Activated CD4-positive, alpha-beta T cell treated with anti-CD3 and anti-CD28 coated beads for 36 hours (primary cell): ENCODE data around the gene PDE4B. TPM values are rescaled to one million over a fixed set of nuclear protein-coding genes. Genes with fewer than 3 reads are reported as not detected.
"Not testable (repeated sequence)": the region's sequence is repeated elsewhere in the genome, so short reads cannot be mapped to it uniquely, and the experiment has no call there.

Experiments used
- ATAC-seq: fragments of 200-7000 bp; cut with Tn5 transposase; one replicate; pipeline ENCODE4 v1.10.0; 2021; ENCODE audit warnings: mild to moderate bottlenecking, moderate library complexity
- CTCF ChIA-PET: fragments of 350-600 bp; sonication (Branson Sonifier 250); formaldehyde crosslinking; loops from one replicate; lab custom pipeline; 2021; ENCODE audit warnings: antibody characterized with exemption; lab: Charles Lee
- POLR2A ChIA-PET: fragments of 350-600 bp; sonication (Branson Sonifier 250); formaldehyde crosslinking; loops from one replicate; lab custom pipeline; 2021; ENCODE audit warnings: antibody characterized with exemption, inconsistent platforms; lab: Charles Lee
- DNase-seq: peaks from one replicate; pipeline ENCODE4 v3.0.0-alpha.2; 2020
- H3K27ac Mint-ChIP-seq: one replicate; pipeline ENCODE4 v1.8.0; 2021; ENCODE audit warnings: mixed read lengths
- H3K27me3 Mint-ChIP-seq: one replicate; pipeline ENCODE4 v1.8.0; 2021; ENCODE audit warnings: mixed read lengths
- H3K36me3 Mint-ChIP-seq: one replicate; pipeline ENCODE4 v1.8.0; 2021; ENCODE audit warnings: low read depth, mixed read lengths
- H3K4me1 Mint-ChIP-seq: one replicate; pipeline ENCODE4 v1.8.0; 2021; ENCODE audit warnings: mixed read lengths
- H3K4me3 Mint-ChIP-seq: one replicate; pipeline ENCODE4 v1.8.0; 2021; ENCODE audit warnings: mild to moderate bottlenecking, moderate library complexity, mixed read lengths
- H3K9me3 Mint-ChIP-seq: one replicate; pipeline ENCODE4 v1.8.0; 2021; ENCODE audit warnings: low read depth, mixed read lengths
- intact Hi-C, 2 experiments: fragments of 100-400 bp; cut with DNase I in 1 of 2; cut with micrococcal nuclease in 1 of 2; formaldehyde crosslinking; loops; one replicate each; pipeline versions ENCODE4 v1.14.2 to v1.15.1; 2022 to 2024; cut with DNase I, micrococcal nuclease
- total RNA-seq, 2 experiments: library from RNA; stranded (reverse); gene quantifications; one replicate each; pipeline ENCODE4 v1.2.3, GENCODE V29; 2021

Gene PDE4B
- total RNA-seq, 2 experiments from 2014 or later, result 24.2 to 24.7 TPM

DNA sequence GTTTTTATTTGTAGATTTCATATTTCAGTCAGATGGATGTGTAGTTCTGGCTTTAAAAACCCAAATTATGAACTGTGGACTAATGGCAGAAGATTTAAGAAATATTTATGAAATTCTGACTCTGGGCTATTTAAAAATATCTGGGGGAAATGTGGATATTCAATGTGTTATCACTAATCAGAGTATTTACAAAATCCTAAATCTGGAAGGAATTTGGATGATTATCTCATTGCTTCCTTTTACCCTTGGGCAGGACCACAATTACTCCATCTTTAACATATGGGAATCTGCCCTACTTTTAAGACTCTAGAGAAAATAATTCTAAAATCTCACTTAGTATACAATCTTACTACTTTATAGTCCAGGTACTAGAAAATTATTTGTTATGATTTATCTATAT is 203.2 kb downstream of the PDE4B start:
- CTCF ChIA-PET, result no interaction called here
- Mint-ChIP-seq H3K4me1 (no peaks in the 10 kb centered on the region), H3K27me3 (peaks cover 9% of the 10 kb centered on the region), H3K9me3 (no peaks in the 10 kb centered on the region), H3K36me3 (no peaks in the 10 kb centered on the region), H3K4me3 (no peak overlapping the region), H3K27ac (no peak overlapping the region)
- DNase-seq (no peak), ATAC-seq (no peak)
- POLR2A ChIA-PET, result interaction anchor here (0.7 kb wide), 1 partner anchor 11 kb away, joined by 3 read pairs; no protein-coding TSS in a partner anchor
- intact Hi-C loops, result no loop called here

DNA sequence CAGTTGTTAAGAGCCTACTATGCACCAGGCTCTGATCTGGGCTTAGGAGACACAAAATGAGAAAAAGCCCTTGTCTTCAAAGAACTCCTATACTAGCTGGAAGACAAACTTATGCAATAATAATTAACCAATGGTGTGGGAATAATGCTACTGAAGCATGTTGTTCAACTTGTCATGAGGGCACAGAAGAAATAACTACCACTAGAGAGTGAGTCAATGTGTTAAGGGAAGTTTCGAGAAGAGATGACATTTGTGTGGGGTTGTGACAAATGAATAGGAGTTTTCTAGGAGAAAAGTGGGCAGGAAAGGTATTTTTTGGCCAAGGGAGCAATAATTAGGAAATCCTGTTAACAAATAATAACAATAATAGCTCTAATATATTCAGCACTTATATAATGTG is 205.0 kb downstream of the PDE4B start:
- POLR2A ChIA-PET, result no interaction called here
- DNase-seq, result no peak
- H3K27me3 Mint-ChIP-seq, result peaks cover 5% of the 10 kb centered on the region
- ATAC-seq, result no peak
- no peaks in the 10 kb centered on the region for H3K36me3 Mint-ChIP-seq
- H3K27ac Mint-ChIP-seq, result no peak overlapping the region
- no peaks in the 10 kb centered on the region for H3K4me1 Mint-ChIP-seq
- intact Hi-C loops, result no loop called here
- CTCF ChIA-PET, result interaction anchor here (0.6 to 1.6 kb wide), 4 partner anchors 12 to 732 kb away, joined by 3 to 7 read pairs (median 4); no protein-coding TSS in a partner anchor
- H3K9me3 Mint-ChIP-seq, result no peaks in the 10 kb centered on the region
- no peak overlapping the region for H3K4me3 Mint-ChIP-seq

DNA sequence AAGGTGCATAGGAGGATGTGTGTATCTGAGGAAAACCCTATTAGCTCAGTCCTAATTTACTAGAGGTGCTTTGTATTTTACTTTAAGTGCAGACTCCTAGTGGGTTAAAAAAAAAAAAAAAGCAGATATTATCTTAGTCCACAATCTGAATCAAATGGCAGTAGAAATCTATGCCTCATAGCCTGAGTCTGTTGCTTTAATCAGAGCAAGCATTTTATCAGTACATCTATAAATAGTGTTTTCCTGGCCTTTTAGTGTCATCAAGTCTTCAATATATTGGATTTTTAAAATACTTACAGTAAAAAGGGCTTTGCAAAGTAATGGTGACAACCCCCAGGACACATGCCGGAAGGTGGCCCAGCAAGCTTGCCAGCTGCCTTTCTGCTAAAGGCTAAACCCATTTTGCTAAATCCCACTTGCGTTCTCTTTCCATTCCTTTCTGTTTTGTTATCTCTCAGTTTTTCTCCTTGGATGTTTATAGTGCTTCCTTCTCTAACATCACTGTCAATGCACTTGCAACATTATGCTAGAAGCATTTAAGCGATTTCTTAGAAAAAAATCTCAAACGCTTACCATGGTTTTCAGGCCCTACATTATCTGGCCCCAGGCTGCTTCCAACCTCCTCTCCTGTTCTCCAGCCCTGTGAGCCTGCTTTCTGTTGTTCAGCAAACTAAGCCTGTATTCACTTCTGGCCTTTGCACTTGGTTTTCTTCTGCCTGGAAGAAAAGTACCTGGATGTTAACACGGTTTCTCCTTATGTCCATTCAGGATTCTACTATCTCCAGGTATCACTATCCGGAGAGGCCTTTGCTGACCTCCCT is 206.3 kb downstream of the PDE4B start:
- ATAC-seq, result no peak
- Mint-ChIP-seq H3K9me3 (no peaks in the 10 kb centered on the region), H3K4me3 (no peak overlapping the region), H3K36me3 (no peaks in the 10 kb centered on the region), H3K27me3 (peaks cover 7% of the 10 kb centered on the region), H3K4me1 (no peaks in the 10 kb centered on the region), H3K27ac (no peak overlapping the region)
- CTCF ChIA-PET, result interaction anchor here (0.6 to 0.7 kb wide), 2 partner anchors 11 to 243 kb away, joined by 3 read pairs; no protein-coding TSS in a partner anchor
- intact Hi-C loops, result no loop called here
- DNase-seq, result no peak
- POLR2A ChIA-PET, result no interaction called here

DNA sequence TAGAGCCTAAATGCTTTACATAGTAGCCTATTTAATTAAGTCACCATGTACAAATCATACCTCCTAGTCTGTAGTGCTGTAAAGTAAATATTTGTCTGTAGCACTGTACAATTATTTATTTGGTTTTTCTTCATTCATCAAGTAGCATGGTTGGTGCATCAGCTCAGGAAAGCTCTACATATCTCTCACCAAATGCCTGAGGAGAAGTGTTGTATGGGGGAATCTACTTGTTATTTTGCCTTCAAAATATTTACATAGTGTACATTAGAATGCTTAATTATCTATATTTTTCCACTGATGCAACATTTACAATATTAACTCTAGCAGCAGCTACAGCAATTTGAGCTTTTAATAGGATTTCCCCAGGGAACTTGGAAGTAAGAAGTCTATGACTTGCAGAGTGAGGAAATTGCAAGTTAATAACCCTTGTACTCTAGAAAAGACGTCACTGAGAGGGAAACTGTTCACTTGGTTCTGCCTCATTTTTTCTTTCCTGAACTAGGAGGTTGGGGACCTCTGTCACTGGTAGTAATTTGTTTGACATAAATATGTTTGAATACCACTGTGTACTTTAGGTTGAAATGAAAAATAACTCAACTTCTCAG is 207.4 kb downstream of the PDE4B start:
- no peak for ATAC-seq
- DNase-seq, result no peak
- H3K4me3 Mint-ChIP-seq, result no peak overlapping the region
- ChIA-PET CTCF (interaction anchor here (0.7 kb wide), 2 partner anchors 8 to 242 kb away, joined by 3 to 5 read pairs; no protein-coding TSS in a partner anchor), POLR2A (no interaction called here)
- H3K4me1 Mint-ChIP-seq, result no peaks in the 10 kb centered on the region
- H3K27ac Mint-ChIP-seq, result no peak overlapping the region
- intact Hi-C loops, result no loop called here
- H3K27me3 Mint-ChIP-seq, result peaks cover 4% of the 10 kb centered on the region
- no peaks in the 10 kb centered on the region for H3K9me3 Mint-ChIP-seq
- no peaks in the 10 kb centered on the region for H3K36me3 Mint-ChIP-seq

DNA sequence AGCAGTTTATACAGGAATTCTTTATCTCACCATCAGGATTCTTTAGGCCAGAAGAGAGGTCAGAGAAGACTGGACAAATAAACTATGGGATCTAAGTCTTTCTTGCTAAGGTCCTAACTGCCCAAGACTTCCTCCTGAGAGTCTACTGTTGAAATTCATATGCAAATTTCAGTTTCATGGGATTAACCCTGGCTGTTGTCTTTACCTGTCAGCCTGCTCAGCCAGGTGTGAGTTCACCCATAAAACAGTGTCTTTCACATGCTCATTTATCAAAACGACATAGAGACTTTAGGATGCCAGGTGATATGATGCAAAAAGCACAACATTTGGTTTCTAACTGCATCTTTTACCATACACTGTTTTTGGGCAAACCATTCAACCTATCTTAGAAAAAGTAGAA is 211.0 kb downstream of the PDE4B start:
- Mint-ChIP-seq H3K27ac (no peak overlapping the region), H3K4me1 (no peaks in the 10 kb centered on the region), H3K27me3 (peaks cover 2% of the 10 kb centered on the region), H3K9me3 (no peaks in the 10 kb centered on the region), H3K36me3 (no peaks in the 10 kb centered on the region), H3K4me3 (no peak overlapping the region)
- ChIA-PET POLR2A (no interaction called here), CTCF (no interaction called here)
- ATAC-seq, result no peak
- no peak for DNase-seq
- intact Hi-C loops, result no loop called here

DNA sequence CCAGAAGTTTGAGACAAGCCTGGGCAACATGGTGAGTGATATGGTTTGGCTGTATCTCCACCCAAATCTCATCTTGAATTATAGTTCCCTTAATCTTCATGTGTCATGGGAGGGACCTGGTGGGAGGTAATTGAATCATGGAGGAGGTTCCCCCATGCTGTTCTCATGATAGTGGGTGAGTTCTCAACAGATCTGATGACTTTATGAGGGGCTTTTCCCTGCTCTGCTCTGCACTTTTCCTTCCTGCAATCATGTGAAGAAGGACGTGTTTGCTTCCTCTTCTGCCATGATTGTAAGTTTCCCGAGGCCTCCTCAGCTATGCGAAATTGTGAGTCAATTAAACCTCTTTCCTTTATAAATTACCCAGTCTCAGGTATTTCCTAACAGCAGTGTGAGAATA is 213.8 kb downstream of the PDE4B start:
- H3K27me3 Mint-ChIP-seq, POLR2A ChIA-PET, DNase-seq: not testable (repeated sequence)

DNA sequence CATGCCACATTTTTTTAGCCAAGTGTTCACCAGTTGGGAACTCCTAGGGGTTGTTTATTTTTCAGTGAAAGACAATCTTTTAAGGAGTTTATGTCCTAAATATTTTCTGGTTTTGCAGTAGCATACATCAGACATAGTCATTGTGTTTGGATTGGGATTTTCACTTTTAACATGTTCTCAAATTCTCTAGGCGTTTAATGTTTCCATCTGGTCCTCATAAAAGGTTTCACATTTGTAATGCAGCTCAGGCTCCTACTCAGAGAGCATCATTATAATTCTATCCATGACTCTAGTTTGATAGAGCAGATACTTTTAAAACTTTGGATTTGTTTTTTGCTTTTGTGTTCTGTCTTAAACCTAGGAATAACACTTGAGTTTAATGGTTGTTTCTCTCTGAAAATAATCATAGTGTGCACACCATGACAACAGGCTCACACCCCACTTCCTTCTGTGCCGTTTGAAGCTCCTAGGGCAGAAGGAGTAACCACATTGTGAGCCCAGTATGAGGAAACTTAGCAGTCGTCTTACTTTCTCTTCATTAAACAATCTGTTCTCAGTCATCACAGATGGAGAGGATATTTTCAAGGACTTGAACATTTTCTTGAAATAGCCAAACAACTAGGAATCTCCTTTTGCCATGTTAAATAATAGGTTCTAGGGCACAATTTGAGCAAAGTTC is 219.6 kb downstream of the PDE4B start:
- no peaks in the 10 kb centered on the region for H3K9me3 Mint-ChIP-seq
- POLR2A ChIA-PET, result no interaction called here
- H3K27ac Mint-ChIP-seq, result no peak overlapping the region
- ATAC-seq (no peak), DNase-seq (no peak)
- peaks cover 3% of the 10 kb centered on the region for H3K4me1 Mint-ChIP-seq
- no peak overlapping the region for H3K4me3 Mint-ChIP-seq
- no peaks in the 10 kb centered on the region for H3K36me3 Mint-ChIP-seq
- intact Hi-C loops, result no loop called here
- CTCF ChIA-PET, result interaction anchor here (0.5 kb wide), 1 partner anchor 30 kb away, joined by 4 read pairs; no protein-coding TSS in a partner anchor
- H3K27me3 Mint-ChIP-seq, result no peaks in the 10 kb centered on the region

More for the DNA sequence above, 213.8 kb downstream of the PDE4B start:
- H3K4me3 Mint-ChIP-seq, intact Hi-C loops, H3K9me3 Mint-ChIP-seq, H3K36me3 Mint-ChIP-seq, H3K27ac Mint-ChIP-seq, ATAC-seq, H3K4me1 Mint-ChIP-seq: not testable (repeated sequence)
- CTCF ChIA-PET, result interaction anchor here (1.2 to 1.9 kb wide), 2 partner anchors 11 to 236 kb away, joined by 5 to 7 read pairs; no protein-coding TSS in a partner anchor

DNA sequence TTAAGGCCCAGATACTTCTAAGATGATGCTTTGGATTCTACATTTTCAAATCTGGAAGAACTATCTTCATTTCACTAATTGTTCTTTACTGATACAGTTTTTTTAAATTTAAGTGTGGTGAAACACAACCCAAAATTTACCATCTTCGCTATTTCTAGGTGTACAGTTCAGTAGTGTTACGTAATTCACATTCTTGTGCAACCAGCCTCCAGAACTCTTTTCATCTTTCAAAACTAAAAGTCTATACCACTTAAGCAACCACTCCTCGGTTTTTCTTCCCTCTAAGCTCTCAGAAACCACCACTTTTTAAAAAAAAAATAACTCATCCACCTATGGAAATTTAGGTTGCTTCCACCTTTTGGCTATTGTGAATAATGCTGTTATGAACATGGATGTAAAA is 220.7 kb downstream of the PDE4B start:
- intact Hi-C loops, result no loop called here
- peaks cover 3% of the 10 kb centered on the region for H3K4me1 Mint-ChIP-seq
- ChIA-PET CTCF (interaction anchor here (1.3 kb wide), 1 partner anchor 16 kb away, joined by 4 read pairs; no protein-coding TSS in a partner anchor), POLR2A (no interaction called here)
- no peak overlapping the region for H3K27ac Mint-ChIP-seq
- DNase-seq (no peak), ATAC-seq (no peak)
- H3K4me3 Mint-ChIP-seq, result no peak overlapping the region
- no peaks in the 10 kb centered on the region for H3K36me3 Mint-ChIP-seq
- no peaks in the 10 kb centered on the region for H3K27me3 Mint-ChIP-seq
- H3K9me3 Mint-ChIP-seq, result no peaks in the 10 kb centered on the region

DNA sequence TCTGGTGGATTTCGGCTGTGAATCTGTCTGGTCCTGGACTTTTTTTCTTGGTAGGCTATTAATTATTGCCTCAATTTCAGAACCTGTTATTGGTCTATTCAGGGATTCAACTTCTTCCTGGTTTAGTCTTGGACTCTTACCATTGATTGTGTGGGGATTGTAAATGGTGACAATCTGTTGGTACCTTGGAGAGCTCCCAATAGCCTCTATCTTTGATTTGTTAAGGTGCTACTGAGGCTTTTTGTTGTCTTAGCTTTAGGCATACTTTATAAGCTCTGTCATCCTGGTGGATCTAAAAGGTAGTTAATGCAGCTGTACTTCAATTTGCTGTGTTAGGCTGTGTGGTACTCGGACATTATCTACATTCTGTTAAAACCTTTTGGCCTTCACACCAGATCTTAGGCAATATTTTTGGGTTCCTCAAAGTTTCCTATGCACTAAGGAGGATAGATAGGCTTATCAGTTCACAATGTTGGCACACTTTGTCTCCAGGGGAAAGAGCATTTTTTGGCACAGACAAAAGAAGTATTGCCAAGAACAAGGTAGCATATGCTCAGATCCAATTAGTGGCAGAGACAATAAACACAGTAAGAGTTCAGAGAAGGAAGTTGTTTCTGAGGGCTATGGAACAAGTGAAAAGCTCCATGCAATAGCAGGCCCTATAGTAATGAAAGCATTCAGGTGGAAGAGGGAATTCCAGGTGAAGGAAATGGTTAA is 230.4 kb downstream of the PDE4B start:
- Mint-ChIP-seq H3K9me3 (no peaks in the 10 kb centered on the region), H3K27ac (no peak overlapping the region), H3K27me3 (peaks cover 9% of the 10 kb centered on the region), H3K4me3 (no peak overlapping the region), H3K4me1 (no peaks in the 10 kb centered on the region), H3K36me3 (no peaks in the 10 kb centered on the region)
- intact Hi-C loops, result no loop called here
- no peak for ATAC-seq
- ChIA-PET CTCF (interaction anchor here (2.0 kb wide), 1 partner anchor 8 kb away, joined by 6 read pairs; no protein-coding TSS in a partner anchor), POLR2A (no interaction called here)
- no peak for DNase-seq

DNA sequence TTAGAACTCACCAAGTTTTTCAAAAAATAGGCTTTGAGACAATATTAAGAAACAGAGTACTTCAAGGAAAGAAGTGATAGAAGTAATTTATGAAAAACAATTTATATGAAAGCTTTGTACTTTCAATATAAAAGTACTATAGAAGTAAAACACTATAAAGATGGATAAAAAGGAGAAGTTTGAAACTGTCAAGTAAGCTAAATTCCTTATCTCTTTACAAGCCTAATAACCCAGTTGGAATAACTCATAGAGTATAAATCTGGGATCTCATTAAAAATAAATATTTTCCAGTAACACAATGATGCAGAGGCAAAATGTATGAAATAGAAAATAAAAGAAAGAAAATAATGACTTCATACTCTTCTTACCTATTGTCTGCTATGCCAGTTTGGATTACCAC is 232.5 kb downstream of the PDE4B start:
- POLR2A ChIA-PET, result interaction anchor here (0.6 kb wide), 1 partner anchor 298 kb away, joined by 3 read pairs; no protein-coding TSS in a partner anchor
- ATAC-seq (no peak), DNase-seq (no peak)
- H3K4me3 Mint-ChIP-seq, result no peak overlapping the region
- H3K27ac Mint-ChIP-seq, result no peak overlapping the region
- intact Hi-C loops, result no loop called here
- peaks cover 4% of the 10 kb centered on the region for H3K9me3 Mint-ChIP-seq
- CTCF ChIA-PET, result interaction anchor here (0.6 to 2.0 kb wide), 2 partner anchors 9 to 10 kb away, joined by 3 to 6 read pairs; no protein-coding TSS in a partner anchor
- no peaks in the 10 kb centered on the region for H3K4me1 Mint-ChIP-seq
- no peaks in the 10 kb centered on the region for H3K36me3 Mint-ChIP-seq
- H3K27me3 Mint-ChIP-seq, result peaks cover 9% of the 10 kb centered on the region

DNA sequence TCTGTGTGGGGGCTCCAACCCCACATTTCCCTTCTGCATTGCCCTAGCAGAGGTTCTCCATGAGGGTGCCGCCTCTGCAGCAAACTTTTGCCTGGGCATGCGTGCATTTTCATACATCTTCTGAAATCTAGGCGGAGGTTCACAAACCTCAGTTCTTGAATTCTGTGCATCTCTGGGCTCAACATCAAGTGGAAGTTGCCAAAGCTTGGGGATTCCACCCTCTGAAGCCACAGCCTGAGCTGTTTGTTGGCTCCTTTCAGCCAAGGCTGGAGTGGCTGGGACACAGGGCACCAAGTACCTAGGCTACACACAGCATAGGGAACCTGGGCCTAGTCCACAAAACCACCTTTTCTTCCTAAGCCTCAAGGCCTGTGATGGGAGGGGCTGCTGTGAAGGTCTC is 235.3 kb downstream of the PDE4B start:
- Mint-ChIP-seq H3K27ac (no peak overlapping the region), H3K27me3 (peaks cover 9% of the 10 kb centered on the region), H3K36me3 (no peaks in the 10 kb centered on the region), H3K4me3 (no peak overlapping the region), H3K4me1 (no peaks in the 10 kb centered on the region), H3K9me3 (peaks cover 9% of the 10 kb centered on the region)
- DNase-seq (no peak), ATAC-seq (no peak)
- CTCF ChIA-PET, result no interaction called here
- intact Hi-C loops, result loop anchor here in 1 of 2 experiments (1.0 kb wide), 1 partner anchor 16 kb away; no protein-coding TSS in a partner anchor
- POLR2A ChIA-PET, result no interaction called here
